ENCODE data around the gene RPRM. TPM values are rescaled to one million over a fixed set of nuclear protein-coding genes. Genes with fewer than 3 reads are reported as not detected.
A peak's percentile ranks its signal among the peaks of the same experiment; 100 is the strongest.

The RPRM gene
- total RNA-seq, 4 donors from 2014 or later, result 1.0 to 54.1 (median 34.8) TPM; not detected in 1

DNA sequence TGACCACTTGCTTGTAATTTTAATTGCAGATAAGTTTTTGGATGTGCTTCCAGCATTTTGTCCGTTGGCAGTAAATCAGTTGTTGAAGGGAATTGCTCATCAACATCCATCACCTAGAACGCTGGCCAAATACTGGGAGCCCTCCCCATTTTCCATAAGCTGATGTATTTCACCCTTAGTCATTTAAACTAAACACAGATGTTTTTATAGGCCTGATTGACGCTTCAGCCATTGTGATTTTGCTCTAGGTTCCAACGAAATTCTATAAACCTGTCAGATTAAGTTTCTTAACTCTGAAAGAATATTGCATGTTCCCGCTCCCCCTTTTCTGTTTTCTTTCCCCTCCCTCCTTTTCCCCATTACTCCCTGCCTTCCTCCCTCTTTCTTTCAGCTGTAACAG is 1.0 kb upstream of the RPRM start:
- Histone ChIP-seq H3K9me3 (no peaks in the 10 kb centered on the region), H3K4me1 (no peaks in the 10 kb centered on the region), H3K4me3 (peak overlapping the region in 1 of 2 donors; percentile 49), H3K36me3 (no peaks in the 10 kb centered on the region), H3K27me3 (no peaks in the 10 kb centered on the region), H3K27ac (peak overlapping the region; percentile 45 to 77)
- intact Hi-C loops (cut with DNase I; ENCODE audit: low total_unique reads), result no loop called here
- peak; percentile 41 to 76 for DNase-seq
- TF ChIP-seq, protein P1, sequence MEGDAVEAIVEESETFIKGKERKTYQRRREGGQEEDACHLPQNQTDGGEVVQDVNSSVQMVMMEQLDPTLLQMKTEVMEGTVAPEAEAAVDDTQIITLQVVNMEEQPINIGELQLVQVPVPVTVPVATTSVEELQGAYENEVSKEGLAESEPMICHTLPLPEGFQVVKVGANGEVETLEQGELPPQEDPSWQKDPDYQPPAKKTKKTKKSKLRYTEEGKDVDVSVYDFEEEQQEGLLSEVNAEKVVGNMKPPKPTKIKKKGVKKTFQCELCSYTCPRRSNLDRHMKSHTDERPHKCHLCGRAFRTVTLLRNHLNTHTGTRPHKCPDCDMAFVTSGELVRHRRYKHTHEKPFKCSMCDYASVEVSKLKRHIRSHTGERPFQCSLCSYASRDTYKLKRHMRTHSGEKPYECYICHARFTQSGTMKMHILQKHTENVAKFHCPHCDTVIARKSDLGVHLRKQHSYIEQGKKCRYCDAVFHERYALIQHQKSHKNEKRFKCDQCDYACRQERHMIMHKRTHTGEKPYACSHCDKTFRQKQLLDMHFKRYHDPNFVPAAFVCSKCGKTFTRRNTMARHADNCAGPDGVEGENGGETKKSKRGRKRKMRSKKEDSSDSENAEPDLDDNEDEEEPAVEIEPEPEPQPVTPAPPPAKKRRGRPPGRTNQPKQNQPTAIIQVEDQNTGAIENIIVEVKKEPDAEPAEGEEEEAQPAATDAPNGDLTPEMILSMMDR (IDR thresholded peaks at IDR 0.05), result no peak
- no peak for TF ChIP-seq POLR2A (IDR thresholded peaks at IDR 0.05)

DNA sequence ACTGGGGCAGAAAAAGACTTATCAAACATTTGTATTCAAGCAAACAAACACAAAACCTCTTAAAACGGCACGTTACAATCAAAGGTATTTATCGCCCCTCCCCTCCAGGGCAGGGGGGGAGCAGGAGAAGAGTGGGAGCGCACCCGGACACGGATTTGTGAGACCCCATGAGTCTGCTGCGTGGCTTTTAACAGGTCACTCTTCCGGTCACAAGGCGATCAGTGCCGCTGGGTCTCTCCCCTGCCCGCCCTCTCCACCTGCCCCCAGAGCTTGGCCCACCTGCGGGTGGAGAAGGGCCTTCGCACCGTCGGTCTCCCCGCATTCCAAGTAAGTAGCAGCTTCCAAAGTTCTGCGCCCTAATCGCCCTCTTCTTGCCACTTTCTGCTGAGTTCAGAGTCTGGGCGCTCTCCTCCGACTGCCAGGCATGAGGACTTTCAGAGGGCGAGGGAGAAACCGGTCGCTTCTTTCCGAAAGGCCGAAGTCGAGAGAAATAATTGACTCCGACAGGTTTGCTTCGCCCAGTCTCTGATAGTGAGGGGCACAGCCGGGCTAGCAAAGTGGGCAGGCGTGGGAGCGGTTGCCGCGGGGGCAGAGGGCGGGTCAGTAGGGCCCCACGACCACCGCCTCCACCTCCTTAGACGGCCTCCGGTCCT is 800 bp downstream of the RPRM start:
- Histone ChIP-seq H3K4me3 (peak overlapping the region; percentile 39 to 49), H3K9me3 (no peaks in the 10 kb centered on the region), H3K27me3 (no peaks in the 10 kb centered on the region), H3K27ac (peak overlapping the region; percentile 49 to 77), H3K4me1 (no peaks in the 10 kb centered on the region), H3K36me3 (no peaks in the 10 kb centered on the region)
- TF ChIP-seq, protein P1 (IDR thresholded peaks at IDR 0.05), result no peak
- TF ChIP-seq POLR2A (IDR thresholded peaks at IDR 0.05), result no peak
- DNase-seq, result peak in 1 of 2 donors; percentile 18
- intact Hi-C loops (cut with DNase I; ENCODE audit: low total_unique reads), result no loop called here

DNA sequence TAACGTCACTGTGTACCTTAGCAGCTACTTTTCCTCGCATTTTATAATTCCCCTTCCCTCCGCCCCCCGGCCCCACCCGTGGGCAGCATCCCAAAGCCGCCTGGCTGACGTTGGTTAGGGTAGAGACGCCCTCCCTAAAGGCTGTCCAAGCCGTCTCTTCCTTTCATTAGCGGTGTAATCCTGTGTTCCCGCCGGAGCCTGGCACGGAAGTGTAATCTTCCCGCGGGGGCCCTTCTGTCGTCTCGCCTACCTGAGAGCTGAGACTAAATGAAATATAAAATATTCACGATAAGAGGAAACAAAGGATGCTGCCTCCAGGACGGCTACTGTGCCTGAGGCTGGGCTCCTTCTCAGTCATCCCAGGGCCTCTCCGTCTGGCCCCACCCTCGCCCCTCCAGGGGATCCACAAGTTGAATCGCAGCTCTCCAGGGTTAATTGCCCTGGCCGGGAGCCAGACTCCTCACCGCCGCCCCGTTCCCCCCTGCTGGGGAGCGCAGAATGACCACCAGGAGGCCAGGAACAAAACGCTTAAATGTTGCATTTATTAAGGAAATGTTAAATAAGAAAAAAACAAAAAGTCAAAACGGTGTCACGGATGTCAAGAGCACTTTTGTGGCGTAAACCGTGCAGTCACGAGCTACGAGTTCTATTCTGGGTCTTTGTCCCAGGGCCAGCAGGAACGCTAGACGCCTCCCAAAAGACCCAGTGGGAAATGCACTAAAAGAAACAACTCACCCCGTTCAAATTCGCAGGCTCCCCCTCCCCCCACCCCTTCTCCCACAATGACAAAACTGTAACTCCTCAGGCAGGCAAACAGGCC is 1.5 kb downstream of the RPRM start:
- DNase-seq, result peak; percentile 30 to 32
- no peak for TF ChIP-seq POLR2A (IDR thresholded peaks at IDR 0.05)
- TF ChIP-seq, protein P1 (IDR thresholded peaks at IDR 0.05), result peak in 2 of 4 experiments; percentile 5 to 34
- Histone ChIP-seq H3K27ac (peak overlapping the region; percentile 49 to 77), H3K27me3 (no peaks in the 10 kb centered on the region), H3K36me3 (no peaks in the 10 kb centered on the region), H3K4me3 (peak overlapping the region; percentile 39 to 49), H3K9me3 (no peaks in the 10 kb centered on the region), H3K4me1 (no peaks in the 10 kb centered on the region)
- intact Hi-C loops (cut with DNase I; ENCODE audit: low total_unique reads), result no loop called here

DNA sequence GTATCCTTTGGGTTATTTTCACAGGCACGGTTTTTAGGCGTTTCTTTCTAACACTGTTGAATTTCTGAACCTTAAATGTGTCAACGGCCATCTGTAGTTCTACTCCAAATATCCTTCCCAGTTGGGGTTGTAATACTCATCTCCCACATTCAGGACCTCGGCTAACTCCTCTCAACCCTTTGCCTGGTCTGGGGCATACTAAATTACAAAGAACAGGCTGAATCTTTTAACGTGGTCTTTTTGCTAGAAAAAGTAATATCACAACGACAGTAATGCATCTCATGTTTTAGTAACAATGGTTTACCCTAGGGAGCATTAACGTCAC is 2.1 kb downstream of the RPRM start:
- H3K27me3 ChIP-seq, result no peaks in the 10 kb centered on the region
- no peak for DNase-seq
- no peaks in the 10 kb centered on the region for H3K36me3 ChIP-seq
- no peaks in the 10 kb centered on the region for H3K4me1 ChIP-seq
- intact Hi-C loops (cut with DNase I; ENCODE audit: low total_unique reads), result no loop called here
- peak overlapping the region; percentile 49 to 77 for H3K27ac ChIP-seq
- peak overlapping the region; percentile 39 to 49 for H3K4me3 ChIP-seq
- no peaks in the 10 kb centered on the region for H3K9me3 ChIP-seq
- TF ChIP-seq POLR2A (IDR thresholded peaks at IDR 0.05), result no peak
- TF ChIP-seq, protein P1 (IDR thresholded peaks at IDR 0.05), result no peak

DNA sequence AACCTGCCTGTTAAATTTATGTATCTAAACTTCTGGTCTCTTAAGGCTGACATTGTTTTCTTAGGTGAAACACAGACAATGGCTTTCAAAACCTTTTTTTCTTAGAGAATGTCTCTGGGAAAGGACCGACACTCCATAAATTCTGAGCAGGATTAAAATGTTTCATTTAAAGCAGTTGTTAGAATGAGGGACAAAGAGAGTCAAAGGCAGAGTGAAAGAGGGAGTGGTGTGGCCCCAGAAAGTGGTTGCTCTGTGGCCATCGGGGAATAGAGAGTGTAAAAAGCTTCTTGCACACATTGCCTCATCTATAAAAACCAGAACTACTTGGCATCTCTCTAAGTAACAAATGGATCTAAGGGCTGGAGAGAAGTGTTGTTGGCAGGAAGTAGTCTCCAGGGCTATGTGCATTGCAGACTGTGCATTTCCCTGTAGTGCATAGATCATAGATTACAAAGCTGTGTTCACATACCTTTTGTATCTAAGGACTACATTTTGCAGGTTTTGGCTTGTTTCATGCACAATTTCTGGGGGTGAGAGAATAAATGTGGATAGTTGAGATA is 3.6 kb downstream of the RPRM start:
- H3K4me3 ChIP-seq, result no peak overlapping the region
- no peak for DNase-seq
- no peak for TF ChIP-seq POLR2A (IDR thresholded peaks at IDR 0.05)
- TF ChIP-seq, protein P1 (IDR thresholded peaks at IDR 0.05), result no peak
- no peak overlapping the region for H3K27ac ChIP-seq
- H3K27me3 ChIP-seq, result no peaks in the 10 kb centered on the region
- no peaks in the 10 kb centered on the region for H3K36me3 ChIP-seq
- H3K4me1 ChIP-seq, result no peaks in the 10 kb centered on the region
- intact Hi-C loops (cut with DNase I; ENCODE audit: low total_unique reads), result no loop called here
- H3K9me3 ChIP-seq, result no peaks in the 10 kb centered on the region

All from uterus (tissue), 4 donors.